ENCODE measurements around the gene SMIM12.

- TF ChIP-seq CTCF (IDR thresholded peaks at IDR 0.05; ENCODE audit: poor library complexity, severe bottlenecking) (no peak), REST (IDR thresholded peaks at IDR 0.05; ENCODE audit: borderline replicate concordance) (no peak), SMC3 (conservative IDR thresholded peaks at IDR 0.05; ENCODE audit: poor library complexity) (no peak), POLR2AphosphoS5 (IDR thresholded peaks at IDR 0.05) (no peak), TAF1 (IDR thresholded peaks at IDR 0.05; ENCODE audit: low read depth) (no peak)
Observed at GRCh38 chr1:34842952-34843371, 16.6 kb downstream of the SMIM12 start.

Measured in neural cell (in vitro differentiated cells).